DMS 273 treated with DMSO at 0.1 percent for 48 hours (cell line): Measurements from ENCODE around the gene PHC2.

Experiments
- DNase-seq: peaks from one replicate; lab custom pipeline; 2025; lab: John Stamatoyannopoulos, UW

PHC2 gene

DNA sequence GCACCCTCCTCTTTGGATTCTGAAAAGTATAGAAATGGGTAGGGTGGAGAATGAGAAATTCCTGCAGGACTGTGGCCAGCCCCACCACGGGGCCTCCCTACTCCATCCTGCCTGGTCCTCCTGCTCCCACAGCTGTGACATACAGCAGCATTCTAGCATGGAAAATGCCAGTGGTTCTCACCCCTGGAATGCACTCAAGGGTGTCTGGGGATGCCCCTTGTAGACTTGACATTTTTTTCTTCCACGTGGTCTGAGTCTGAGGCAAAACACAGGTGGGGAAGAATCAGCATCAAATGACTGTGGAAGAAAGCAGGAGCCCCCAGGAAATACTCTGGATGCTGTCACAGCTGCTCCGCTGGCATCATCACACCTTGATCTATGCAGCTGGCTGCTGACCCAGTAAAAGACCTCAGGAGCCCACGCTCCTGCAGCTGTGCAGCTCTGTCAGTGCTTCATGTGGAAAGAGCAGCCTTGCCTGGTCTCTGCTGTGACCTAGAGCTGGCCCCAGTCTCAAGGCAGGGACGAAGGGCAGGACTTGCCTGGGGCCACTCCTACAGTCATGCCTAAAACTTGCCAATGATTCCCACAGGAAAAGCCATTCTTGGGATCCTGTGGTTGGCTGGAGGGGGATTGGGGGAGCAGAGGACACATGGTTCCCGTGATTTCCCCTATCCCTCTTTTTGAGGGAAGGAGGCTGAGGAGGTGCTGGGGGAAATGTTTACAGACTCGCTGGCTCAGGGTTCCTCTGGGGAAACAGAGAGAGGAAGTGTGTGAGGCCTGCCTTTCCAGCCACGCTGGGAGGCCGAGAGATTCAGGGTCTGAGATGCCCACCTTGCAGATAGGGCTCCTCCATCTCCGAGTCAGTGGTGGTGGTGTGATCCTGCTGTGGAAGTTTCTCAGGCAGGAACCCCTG, 99.2 kb downstream of the PHC2 start:
- DNase-seq: no peak

DNA sequence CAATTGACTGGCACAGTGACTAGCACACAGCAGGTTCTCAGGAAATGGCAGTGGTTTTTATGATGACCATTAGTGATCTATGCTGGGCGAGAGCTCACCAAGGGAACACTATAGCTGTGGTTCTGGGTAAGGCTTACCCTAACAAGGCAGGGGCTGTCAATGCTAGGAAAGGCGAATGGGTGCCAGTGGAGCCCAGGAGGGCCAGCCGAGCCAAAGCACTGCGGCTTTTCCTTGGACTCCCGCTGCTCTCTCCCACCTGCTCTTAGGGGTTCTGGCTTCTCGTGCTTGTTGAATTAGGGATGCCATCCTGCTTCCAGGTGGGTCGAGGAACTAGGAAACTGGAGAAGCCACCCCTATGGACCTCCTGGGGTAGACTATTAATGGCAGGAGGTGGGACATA, 100.0 kb downstream of the PHC2 start:
- DNase-seq: no peak

DNA sequence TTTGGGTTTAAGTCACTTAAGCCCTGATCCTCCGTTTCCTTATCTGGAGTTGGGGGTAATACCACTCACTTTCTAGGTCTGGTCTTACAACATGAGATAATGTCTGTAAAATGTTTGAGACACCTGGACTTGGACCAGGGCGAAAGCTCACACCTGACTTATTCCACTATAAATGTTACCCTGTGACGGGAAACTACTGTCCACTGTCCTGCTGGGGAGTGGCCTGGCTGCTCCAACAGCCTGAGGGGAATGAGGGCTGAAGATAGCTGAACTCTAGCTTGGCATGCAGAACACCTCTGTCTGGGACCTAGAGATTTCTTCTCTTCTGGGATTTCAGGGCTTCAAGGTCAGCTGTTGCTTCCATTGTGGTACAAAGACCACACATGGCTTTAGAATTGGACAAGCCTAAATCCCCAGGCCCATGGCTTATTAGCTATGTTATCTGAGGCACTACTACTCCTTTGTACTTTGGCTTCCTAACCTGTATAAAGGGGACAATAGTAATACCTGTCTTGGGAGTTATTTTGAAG, 100.5 kb downstream of the PHC2 start:
- DNase-seq: no peak

DNA sequence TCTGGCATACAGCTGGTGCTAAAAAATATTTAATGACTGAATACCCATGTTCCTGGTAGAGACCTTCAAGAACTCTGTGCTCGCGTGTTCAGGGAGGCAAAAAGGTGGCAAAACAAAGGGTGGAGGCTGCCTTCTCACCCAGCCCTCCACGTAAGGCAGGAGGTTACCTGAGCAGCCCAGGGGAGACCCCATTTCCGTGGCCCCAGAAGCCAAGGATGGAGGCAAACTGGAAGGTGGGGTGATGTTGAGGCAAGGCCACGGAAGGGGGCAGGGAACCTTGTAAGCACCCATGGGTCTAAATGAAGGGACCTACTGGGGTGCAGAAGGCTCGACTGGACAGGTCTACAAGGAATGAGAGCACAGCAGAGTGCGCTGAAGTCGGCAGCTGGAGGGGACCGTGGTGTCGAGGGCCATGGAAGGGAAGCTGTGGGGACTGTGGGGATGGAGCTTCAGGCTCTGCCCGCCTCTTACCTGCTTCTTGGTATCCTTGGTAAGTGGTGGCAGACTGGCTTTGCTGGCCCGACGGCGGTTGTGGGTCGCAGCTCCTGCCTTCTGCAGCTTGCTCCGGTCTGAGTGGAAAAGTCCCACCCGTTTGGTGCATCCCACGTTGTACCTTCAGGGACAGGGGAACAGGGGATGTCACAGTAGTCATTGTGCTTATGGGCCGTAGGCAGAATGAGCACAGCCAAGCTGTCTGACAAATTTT, 101.1 kb downstream of the PHC2 start:
- no peak for DNase-seq

DNA sequence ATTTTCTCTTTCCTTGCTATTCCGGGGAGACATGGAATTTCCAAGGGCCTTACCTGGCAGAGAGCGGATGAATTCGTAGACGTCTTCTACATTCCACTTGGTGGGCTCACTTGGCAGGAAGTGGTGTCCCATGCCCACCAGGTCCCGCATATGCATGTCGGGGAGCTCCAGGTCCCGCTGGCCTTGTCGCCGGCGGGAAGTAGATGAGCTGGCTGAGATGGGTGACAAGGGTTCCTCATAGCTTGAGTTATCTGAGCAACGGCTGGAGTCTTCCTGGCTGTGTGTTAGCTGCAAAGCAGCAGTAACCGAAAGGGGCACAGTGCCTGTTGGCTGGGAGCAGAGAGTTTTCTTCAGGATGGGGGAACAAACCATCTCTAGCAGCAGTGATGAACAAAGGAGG, 102.1 kb downstream of the PHC2 start:
- DNase-seq: no peak

DNA sequence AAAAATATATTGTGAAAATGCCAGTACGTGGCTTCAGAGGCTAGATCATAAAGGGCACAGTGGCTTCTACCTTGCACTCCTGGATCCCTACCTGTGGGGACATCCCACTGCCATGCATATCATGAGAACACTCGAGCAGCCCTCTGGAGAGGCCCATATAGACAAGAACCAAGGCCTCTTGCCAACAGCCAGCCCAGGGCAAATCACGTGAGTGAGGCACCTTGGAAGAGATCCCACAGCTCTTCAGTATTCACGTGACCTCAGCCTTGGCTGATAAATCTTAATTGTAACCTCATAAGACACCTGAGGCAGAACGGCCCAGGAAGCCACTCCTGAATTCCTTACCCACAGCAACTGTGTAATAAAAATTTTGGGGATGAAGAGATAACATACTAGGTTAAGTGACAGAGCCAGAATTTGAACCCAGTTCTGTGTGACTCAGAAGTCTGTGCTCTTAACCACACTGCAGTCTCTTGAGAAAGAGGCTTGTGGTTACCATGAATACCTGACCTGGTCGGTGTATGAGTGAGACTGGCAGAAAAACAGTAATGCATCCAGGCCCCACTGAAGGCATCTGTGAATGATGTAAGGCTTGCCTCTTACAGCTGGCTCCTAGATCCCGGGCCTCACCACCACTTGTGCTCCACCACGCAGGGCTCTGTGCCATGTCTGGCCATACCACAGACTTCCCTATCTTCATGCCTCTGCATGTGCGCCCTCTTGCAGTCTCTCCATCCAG, 103.1 kb downstream of the PHC2 start:
- DNase-seq: no peak

DNA sequence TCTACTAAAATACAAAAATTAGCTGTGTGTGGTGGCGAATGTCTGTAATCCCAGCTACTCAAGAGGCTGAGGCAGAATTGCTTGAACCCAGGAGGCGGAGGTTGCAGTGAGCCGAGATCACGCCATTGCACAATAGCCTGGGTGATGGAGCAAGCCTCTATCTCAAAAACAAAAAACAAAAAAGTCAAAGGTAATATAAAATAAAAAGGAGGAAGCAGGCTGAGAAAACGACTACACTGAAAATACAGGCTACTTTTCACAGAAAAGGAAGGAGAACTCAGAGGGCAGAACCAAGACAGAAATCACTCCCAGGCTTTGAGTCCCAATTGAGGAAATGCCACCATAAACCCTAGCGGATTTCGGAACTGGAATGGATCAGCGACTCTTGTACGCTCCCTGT, 104.1 kb downstream of the PHC2 start:
- no peak for DNase-seq

DNA sequence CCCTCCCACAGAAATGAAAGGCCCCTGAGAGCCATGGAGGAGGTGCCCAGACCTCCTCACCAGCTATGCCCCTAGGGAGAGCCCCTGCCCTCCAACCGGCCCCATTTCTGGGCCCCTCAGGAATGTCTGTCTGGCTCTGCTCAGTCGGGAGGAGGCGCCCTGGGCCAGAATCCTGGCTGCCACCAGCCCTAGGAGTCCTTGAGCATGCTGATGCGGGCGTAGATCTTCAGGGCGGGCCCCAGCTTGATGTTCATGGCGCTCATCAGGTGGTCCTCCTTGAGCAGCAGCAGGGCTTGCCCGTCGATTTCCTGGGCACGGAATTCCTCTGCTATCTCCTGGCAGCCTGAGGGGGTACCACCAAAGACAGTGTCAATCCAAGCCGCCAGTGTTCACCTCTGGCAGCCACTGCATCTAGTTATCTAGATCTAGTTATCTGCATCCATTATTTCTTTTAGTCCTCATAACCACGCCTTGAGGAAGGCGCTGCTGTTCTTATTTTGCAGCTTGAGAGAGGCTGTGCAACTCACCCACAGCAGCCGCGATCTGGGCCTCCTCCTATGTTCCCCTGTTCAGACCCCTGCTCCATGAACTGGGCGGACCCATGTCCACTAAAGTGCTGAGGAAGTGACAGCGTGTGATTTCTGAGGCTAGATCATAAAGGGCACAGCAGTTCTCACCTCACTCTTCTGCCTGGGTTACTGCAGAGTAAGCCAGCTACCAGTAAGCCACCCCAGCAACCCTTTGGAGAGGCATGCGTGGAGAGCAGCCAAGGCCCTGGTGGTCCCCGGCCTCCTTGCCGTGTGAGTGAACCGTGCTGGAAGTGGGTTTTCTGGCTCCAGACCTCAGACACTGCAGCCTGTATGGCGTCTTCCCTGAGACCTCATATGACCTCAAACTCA, 106.0 kb downstream of the PHC2 start:
- no peak for DNase-seq

DNA sequence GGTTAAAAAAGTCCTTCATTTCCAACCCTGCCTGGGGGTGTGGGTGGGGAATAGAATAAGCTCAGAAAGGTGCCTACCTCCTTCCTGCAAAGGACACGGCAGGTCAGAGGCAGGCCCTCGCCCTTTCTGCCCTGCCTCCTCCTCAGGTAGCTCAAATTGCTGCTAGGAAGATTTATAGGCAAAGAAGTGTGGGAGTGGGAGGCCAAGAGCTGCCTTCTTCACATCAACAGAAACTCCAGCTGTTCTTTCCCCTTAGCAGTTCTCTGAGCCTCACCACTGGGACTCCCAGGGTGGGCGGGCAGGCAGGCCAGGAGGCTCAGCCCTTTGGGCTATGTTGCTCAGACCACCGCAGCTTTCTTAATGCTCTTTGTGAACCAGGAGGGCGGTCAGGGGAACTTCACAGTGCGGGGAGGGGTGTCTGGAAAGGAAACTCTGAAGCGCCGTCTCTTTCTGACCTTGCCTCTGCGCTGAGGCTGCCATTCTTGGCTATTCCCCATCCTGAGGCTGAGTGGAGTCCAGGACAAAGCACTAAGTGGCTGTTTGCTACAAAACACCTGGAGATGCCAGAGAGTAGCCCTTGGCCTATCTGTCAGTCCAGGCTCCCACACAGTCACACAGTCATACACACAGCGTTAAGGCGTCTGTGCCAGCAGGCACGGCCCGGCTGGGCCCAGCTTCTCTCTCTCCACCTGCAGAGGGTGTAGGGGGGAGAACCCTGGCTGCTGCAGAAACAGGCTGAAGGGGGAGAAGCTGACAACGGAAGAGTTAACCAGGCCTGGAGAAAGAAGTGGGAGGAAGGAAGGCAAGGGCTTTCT, 107.0 kb downstream of the PHC2 start:
- DNase-seq: no peak

DNA sequence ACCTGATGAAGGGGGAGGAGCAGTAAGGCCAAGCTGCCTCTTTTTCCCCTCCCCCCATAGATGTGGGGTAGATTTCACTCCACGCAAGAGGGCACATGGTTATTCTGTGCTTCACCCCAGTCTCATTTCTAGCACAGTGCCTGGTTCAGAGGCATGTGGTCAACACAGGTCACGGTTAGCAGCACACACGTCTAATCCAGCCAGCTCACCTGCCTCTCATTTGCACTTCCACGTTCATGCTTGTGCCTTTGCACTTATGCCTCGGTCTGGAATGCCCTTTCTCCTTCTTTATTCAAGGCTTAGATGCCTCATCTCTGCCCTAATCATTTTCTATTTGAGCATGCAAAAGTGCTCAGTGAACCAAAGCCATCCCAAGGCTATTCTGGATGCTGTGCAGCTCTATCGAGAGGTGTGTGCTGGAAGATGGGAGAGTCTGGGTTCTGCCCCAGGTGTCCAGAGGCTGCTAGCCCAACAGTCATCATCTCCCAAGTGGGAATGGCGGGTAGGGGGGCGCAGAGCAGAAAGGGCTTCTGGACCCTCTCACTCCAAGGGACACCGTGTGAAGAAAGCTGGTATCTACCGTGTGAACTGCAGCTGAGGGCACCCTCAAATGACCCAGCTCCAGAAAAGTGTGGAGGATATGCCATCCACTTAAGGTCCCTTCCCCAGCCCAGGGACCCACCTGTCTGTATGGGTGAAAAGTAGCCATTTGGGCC, 107.9 kb downstream of the PHC2 start:
- no peak for DNase-seq

DNA sequence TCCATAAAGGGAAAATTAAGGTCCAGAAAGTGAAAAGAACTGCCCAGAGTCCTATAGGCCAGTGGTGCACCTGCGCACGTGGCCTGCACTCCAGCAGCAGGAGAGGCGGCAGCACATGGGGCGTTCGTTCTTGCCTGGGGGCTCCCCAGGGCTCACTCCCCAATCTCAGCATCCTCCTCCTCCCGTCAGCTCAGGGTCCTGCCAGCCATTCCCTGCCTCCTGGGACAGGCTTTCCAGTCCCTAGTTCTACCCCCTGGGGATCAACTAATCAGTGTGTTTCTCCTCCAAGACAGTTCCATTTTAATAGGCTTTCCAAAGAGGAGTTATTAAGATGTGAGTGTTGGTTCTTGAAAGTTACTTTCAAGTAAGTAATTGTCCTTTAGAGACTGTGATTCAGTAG, 108.8 kb downstream of the PHC2 start:
- DNase-seq: no peak

DNA sequence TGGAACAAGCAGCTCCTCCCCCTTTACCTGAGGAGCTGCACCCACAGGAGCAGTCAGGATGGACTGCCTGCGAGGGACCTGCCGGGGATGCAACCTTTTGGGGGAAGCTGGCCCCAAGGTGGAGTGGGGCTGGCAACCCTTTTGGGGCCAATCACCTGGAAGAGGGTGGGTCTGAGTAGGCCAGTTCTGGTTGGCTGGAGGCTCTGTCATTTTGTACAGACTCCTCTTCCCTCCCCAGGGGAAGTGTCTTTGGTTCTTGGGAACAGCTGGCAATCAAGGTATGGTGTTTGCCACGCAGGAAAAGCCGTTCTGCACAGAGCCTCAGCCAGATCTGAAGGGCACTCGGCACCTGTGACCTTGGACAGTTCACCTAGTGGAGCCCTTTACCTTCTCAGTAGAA, 109.7 kb downstream of the PHC2 start:
- DNase-seq: no peak

DNA sequence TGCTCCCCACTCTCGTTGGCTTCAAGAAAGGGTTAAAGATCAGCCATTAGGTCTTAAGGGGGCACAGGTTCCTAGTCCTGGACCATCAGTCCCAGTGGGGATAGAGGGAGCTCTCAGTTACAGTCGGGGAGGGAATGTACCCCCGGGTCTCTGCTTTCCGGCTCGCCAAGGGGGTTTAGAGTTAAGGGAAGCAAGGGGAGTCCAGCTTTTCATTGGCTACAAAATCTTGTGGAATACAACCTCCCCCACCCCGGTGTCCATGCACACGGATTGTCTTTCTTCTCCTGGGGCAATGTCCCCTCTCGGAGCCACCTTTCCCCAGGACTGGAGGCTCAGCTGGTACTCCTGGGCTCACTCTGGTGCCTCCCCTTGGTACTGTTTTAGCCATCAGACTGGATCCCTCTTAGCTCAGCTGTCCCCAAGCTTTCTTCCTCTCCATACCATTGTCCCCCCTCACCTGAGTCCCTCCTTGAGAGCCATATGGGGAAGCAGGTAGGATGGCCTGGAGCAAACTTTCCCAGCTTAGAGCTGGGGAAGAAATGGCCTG, 110.2 kb downstream of the PHC2 start, which contains the start of gene A3GALT2:
Gene A3GALT2, minus strand, starts transcription at position 480 of the 547 bp plus-strand sequence. Its CDS starts 0 bp downstream, at position 480.
- DNase-seq: no peak

DNA sequence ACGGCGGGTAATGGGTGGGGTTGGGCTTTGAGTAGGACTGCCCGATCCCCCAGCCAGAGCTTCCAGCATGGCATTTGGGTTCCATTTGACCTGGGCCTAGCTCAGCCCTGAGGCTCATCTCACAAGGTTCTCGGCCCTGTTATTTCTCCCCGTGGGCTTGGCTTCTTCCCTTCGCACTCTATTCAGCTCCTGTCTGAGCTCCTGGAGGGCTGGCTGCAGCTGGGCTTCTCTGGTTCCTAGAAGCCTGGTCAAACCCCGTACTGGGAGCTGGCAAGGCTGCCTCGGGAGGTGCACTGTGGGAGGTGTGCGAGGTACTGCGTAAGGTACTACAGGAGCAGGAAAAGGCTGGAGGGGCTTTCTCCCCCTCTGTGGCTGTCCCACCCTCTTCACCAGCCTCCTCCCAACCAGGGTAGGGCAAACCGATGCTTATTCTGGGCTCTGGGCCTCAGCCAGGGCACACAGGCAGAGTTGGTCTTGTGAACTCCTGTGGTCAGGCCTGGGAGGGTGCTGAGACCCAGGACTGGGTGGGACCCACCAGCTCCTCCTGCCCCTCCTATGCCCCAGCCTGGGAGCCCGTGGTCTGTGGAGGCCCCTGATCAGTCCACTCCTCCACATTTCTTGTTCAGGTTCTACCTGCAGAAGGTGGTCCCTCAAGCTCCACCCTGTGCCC, 110.8 kb downstream of the PHC2 start:
- no peak for DNase-seq

DNA sequence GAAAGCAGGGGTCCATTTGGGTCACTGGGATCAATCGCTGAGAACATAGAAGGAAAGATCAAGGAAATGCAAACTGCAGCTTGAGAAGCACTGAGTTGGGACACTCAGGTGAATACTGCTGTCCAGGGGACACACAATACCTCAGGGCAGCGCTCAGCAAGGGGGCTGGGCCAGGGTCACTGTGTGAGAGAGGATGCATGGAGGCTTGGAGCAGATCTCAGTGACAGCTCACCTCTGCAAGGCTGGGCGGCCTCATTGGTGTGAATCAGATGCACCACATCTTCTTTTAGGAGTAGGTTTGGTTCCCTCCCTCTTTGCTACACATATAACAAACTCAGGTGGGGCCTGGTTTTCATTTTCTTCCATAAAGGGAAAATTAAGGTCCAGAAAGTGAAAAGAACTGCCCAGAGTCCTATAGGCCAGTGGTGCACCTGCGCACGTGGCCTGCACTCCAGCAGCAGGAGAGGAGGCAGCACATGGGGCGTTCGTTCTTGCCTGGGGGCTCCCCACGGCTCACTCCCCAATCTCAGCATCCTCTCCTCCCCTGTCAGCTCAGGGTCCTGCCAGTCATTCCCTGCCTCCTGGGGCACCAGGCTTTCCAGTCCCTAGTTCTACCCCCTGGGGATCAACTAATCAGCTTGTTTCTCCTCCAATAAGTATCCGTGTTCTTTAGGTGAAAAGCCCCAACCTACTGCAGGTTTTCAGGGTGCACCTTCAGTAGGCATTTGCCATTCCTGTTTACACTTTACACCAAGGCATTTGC, 111.5 kb downstream of the PHC2 start:
- no peak for DNase-seq

DNA sequence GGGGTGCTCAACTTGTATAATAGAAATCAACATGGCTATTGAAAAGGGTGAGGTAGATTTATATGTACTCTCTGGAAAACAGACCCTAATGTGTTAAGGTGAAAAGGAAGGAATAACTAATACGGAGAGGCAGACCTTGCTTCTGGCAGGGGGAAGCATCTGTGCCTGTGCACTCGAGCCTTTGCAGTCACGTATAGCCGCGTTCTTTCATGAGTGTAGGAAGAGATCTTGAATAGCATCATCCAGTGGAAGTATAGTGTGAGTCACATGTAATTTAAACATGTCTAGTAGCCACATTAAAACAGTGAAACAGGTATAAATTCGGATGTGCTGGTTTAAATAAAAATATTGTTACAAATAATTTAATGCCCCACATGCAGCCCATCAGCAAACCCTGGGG, 112.9 kb downstream of the PHC2 start:
- DNase-seq: no peak

DNA sequence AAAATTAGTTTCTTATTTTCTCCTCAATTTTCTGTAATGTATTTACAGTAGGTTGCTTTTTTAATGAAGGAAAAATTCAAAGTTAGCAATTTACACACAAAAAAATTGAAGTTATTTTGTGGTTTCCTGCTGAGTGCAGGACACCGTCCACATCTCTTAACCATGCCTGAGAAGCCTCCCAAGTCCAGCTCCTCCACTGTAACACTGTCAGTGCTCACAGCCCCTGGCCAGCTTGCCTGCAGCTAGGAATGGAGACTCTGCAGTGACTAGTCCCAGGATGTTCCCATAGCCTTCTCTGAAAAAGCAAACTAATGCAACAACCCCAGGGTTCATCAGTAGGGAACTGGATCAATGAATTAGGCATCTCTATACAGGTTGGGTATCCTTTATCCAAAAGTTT, 113.5 kb downstream of the PHC2 start:
- DNase-seq: no peak

DNA sequence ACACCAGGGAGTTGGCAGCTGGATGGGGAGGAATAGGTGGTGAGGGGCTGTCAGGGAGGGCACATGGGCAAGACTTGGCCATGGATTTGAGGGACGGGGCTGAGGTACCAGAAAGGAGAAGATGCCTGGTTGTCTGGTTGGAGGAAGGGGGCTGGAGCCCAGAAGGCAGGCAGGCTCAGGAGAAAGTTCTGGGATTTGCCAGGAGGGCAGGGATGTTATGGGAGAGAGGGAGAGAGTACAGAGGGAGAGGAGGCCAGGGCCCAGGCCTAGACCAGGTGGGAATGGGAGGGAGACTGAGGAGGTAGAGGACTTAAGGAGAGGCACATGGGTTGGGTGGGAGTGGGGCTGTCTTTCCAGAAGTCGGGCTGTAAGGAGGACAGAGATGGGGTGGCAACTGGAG, 114.3 kb downstream of the PHC2 start:
- no peak for DNase-seq
